IMR-90 (cell line): ENCODE data around the gene APOL2. TPM values are rescaled to one million over a fixed set of nuclear protein-coding genes. Genes with fewer than 3 reads are reported as not detected.
"Not testable (repeated sequence)": the region's sequence is repeated elsewhere in the genome, so short reads cannot be mapped to it uniquely, and the experiment has no call there.

Source experiments
- ATAC-seq: fragments of 200-7000 bp; cut with Tn5 transposase; 2 replicates; pipeline ENCODE4 v1.9.1; 2020; ENCODE audit warnings: low read depth, mild to moderate bottlenecking, moderate library complexity
- BruUV-seq: library from RNA; stranded (reverse); fragments of 400-500 nt; replicated peaks from 2 replicates; lab custom pipeline; 2021; lab: Mats Ljungman, UMichigan
- CTCF ChIA-PET: fragments of 300-600 bp; formaldehyde crosslinking; extraction: SDS; loops from one replicate; lab custom pipeline; 2021; ENCODE audit warnings: antibody characterized with exemption; lab: Yijun Ruan, JAX
- POLR2A ChIA-PET: fragments of 300-600 bp; sonication (Branson Sonifier 250); formaldehyde crosslinking; loops from one replicate; lab custom pipeline; 2022; ENCODE audit warnings: antibody characterized with exemption; ENCODE audit not compliant: unreplicated experiment; lab: Charles Lee
- DNase-seq: peaks from one replicate; pipeline ENCODE4 v3.0.0; 2013
- H2AFZ ChIP-seq: replicated peaks from 2 replicates; pipeline ENCODE3; 2013; ENCODE audit warnings: low read length, mild to moderate bottlenecking; ENCODE audit not compliant: poor library complexity
- H2AK5ac ChIP-seq: 2 replicates; pipeline ENCODE4 v1.6.1; 2013; ENCODE audit warnings: low read depth, low read length, inconsistent platforms
- H2AK9ac ChIP-seq: replicated peaks from 2 replicates; pipeline ENCODE3; 2013; ENCODE audit warnings: mild to moderate bottlenecking, low read depth, low read length, moderate library complexity; ENCODE audit not compliant: poor library complexity
- H2BK120ac ChIP-seq: 2 replicates; pipeline ENCODE4 v1.6.1; 2013; ENCODE audit warnings: low read depth, low read length, inconsistent platforms
- H2BK15ac ChIP-seq: 3 replicates; pipeline ENCODE4 v1.6.1; 2013; ENCODE audit warnings: low read depth, low read length, inconsistent platforms
- H2BK20ac ChIP-seq: 2 replicates; pipeline ENCODE4 v1.6.1; 2013; ENCODE audit warnings: low read depth, mild to moderate bottlenecking, inconsistent platforms, low read length, moderate library complexity
- H2BK5ac ChIP-seq: 2 replicates; pipeline ENCODE4 v1.6.1; 2013; ENCODE audit warnings: mild to moderate bottlenecking, low read depth, low read length, inconsistent platforms; ENCODE audit not compliant: poor library complexity, severe bottlenecking
- H3K14ac ChIP-seq: replicated peaks from 2 replicates; pipeline ENCODE4 v1.6.1; 2013; ENCODE audit warnings: low read depth, low read length, inconsistent platforms
- H3K18ac ChIP-seq: 2 replicates; pipeline ENCODE4 v1.6.1; 2013; ENCODE audit warnings: low read depth, low read length, control low read depth
- H3K23ac ChIP-seq: 2 replicates; pipeline ENCODE4 v1.6.1; 2013; ENCODE audit warnings: low read depth, low read length, inconsistent platforms
- H3K27ac ChIP-seq: 2 replicates; pipeline ENCODE4 v1.5.1; 2013; ENCODE audit warnings: mild to moderate bottlenecking, control low read depth, low read length; ENCODE audit not compliant: insufficient read depth
- H3K27me3 ChIP-seq: 2 replicates; pipeline ENCODE4 v1.6.1; 2013; ENCODE audit warnings: low read length; ENCODE audit not compliant: control insufficient read depth, insufficient read depth
- H3K36me3 ChIP-seq: 2 replicates; pipeline ENCODE4 v1.6.1; 2013; ENCODE audit warnings: low read length, mixed read lengths; ENCODE audit not compliant: control insufficient read depth, insufficient read depth
- H3K4ac ChIP-seq: 2 replicates; pipeline ENCODE4 v1.6.1; 2013; ENCODE audit warnings: low read depth, low read length, inconsistent platforms
- H3K4me1 ChIP-seq: 2 replicates; pipeline ENCODE4 v1.6.1; 2013; ENCODE audit warnings: low read length, mixed read lengths; ENCODE audit not compliant: control insufficient read depth, insufficient read depth
- H3K4me2 ChIP-seq: 2 replicates; pipeline ENCODE4 v1.6.1; 2013; ENCODE audit warnings: low read depth, mild to moderate bottlenecking, control low read depth, low read length, moderate library complexity
- H3K4me3 ChIP-seq: 2 replicates; pipeline ENCODE4 v1.5.1; 2013; ENCODE audit warnings: low read depth, mild to moderate bottlenecking, control low read depth, low read length, moderate library complexity; ENCODE audit not compliant: insufficient read depth
- H3K56ac ChIP-seq: 2 replicates; pipeline ENCODE4 v1.6.1; 2013; ENCODE audit warnings: low read length, inconsistent platforms; ENCODE audit not compliant: insufficient read depth; ENCODE audit errors: extremely low read depth
- H3K79me1 ChIP-seq, 2 experiments: 2 replicates each; pipeline ENCODE4 v1.6.1; 2013; ENCODE audit warnings: low read length in 2 of 2, inconsistent platforms in 1 of 2, low read depth in 1 of 2
- H3K9ac ChIP-seq: 2 replicates; pipeline ENCODE4 v1.6.1; 2013; ENCODE audit warnings: low read depth, low read length, control low read depth
- H3K9me1 ChIP-seq: 2 replicates; pipeline ENCODE4 v1.6.1; 2013; ENCODE audit warnings: low read length, inconsistent platforms; ENCODE audit not compliant: insufficient read depth
- H3K9me3 ChIP-seq: 2 replicates; pipeline ENCODE4 v1.6.1; 2013; ENCODE audit warnings: low read length; ENCODE audit not compliant: control insufficient read depth, insufficient read depth
- H4K20me1 ChIP-seq: 2 replicates; pipeline ENCODE4 v1.6.1; 2013; ENCODE audit warnings: low read length, inconsistent platforms; ENCODE audit not compliant: insufficient read depth
- H4K5ac ChIP-seq: 2 replicates; pipeline ENCODE4 v1.6.1; 2013; ENCODE audit warnings: mild to moderate bottlenecking, low read depth, low read length, control low read depth
- H4K8ac ChIP-seq, 2 experiments: 2 replicates each; pipeline ENCODE4 v1.6.1; 2013; ENCODE audit warnings: low read depth in 2 of 2, low read length in 2 of 2, control low read depth in 1 of 2, inconsistent platforms in 1 of 2
- H4K91ac ChIP-seq: 2 replicates; pipeline ENCODE4 v1.6.1; 2013; ENCODE audit warnings: low read depth, low read length, inconsistent platforms; ENCODE audit not compliant: insufficient read depth
- WGBS, 2 experiments: methylation state at CpG; one replicate each; pipeline versions ENCODE4 v1.1.5 to v1.1.7; 2013; ENCODE audit warnings: missing lambda C conversion rate in 2 of 2; ENCODE audit not compliant: insufficient read length in 1 of 2; ENCODE audit errors: extremely low coverage in 2 of 2; 5-methylcytosine and 5-hydroxymethylcytosine counted together
- dilution Hi-C: fragments of 300-500 bp; cut with HindIII; formaldehyde crosslinking; loops from one replicate; pipeline ENCODE4 v1.14.3; 2018; ENCODE audit warnings: low sequenced_read_pairs; ENCODE audit not compliant: unreplicated experiment
- in situ Hi-C: fragments of 300-500 bp; cut with MboI; formaldehyde crosslinking; loops from 3 replicates; pipeline ENCODE4 v1.14.3; 2019; ENCODE audit warnings: low sequenced_read_pairs, inconsistent platforms, mixed read lengths
- intact Hi-C: fragments of 100-400 bp; cut with micrococcal nuclease; formaldehyde crosslinking; loops from 2 replicates; pipeline ENCODE4 v1.10.0; 2022
- polyA plus RNA-seq, 3 experiments: library from polyadenylated mRNA; depleted of rRNA; stranded (reverse); fragments of >200 nt; gene quantifications; 2 replicates each; pipeline ENCODE4 v1.2.3, GENCODE V29; 2012; ENCODE audit warnings: low replicate concordance in 1 of 3
- total RNA-seq: library from RNA; depleted of rRNA; stranded (reverse); fragments of >200 nt; gene quantifications from 2 replicates; pipeline ENCODE4 v1.2.3, GENCODE V29; 2012

The APOL2 gene
- total and polyA plus RNA-seq, 2 of the 4 experiments (the other 2 are of a cell fraction), result 13.1 to 57.5 TPM

DNA sequence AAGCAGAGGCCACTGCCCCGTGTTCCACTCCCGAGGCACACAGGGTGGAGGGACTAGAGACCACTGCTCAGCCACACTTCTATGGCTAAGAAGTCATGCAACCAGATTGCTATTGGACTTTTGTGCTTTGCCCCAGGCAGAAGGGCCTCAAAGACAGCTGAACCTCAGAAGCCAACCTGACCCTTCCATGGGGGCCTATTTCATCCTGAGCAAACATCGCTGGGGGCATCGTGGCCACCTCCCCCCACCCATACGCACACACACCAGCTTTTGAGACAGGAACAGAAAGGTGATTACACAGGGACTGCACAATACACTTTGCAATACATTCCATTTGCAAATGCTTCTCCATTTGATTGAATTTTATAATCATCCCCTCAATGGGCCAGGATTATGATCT, 33.8 kb downstream of the APOL2 start:
- H2BK120ac ChIP-seq, BruUV-seq, H3K4me3 ChIP-seq, intact Hi-C loops, H2AFZ ChIP-seq, H3K79me1 ChIP-seq, H3K9me3 ChIP-seq, H3K4me2 ChIP-seq, H3K4ac ChIP-seq, CTCF ChIA-PET, H3K27me3 ChIP-seq, in situ Hi-C loops, H2BK20ac ChIP-seq, H4K5ac ChIP-seq, H3K9me1 ChIP-seq, H3K4me1 ChIP-seq, H2BK5ac ChIP-seq, H4K91ac ChIP-seq, H3K36me3 ChIP-seq, dilution Hi-C loops, H3K56ac ChIP-seq, H2AK9ac ChIP-seq, H3K27ac ChIP-seq, H3K9ac ChIP-seq, DNase-seq, ATAC-seq, H4K8ac ChIP-seq, H2AK5ac ChIP-seq, H4K20me1 ChIP-seq, POLR2A ChIA-PET, H2BK15ac ChIP-seq, H3K23ac ChIP-seq, H3K18ac ChIP-seq, H3K14ac ChIP-seq: not testable (repeated sequence)
- no CpG with 5 or more reads among the region's 5 CpGs for WGBS, 2 experiments
